ENCODE measurements around the gene AP1G2. TPM values are rescaled to one million over a fixed set of nuclear protein-coding genes. Genes with fewer than 3 reads are reported as not detected.

AP1G2 gene
- total and polyA plus RNA-seq, 2 of the 13 experiments (the other 11 are each of a cell fraction or from before 2014, with no cell fraction given), result 96.9 to 611 TPM

- TF ChIP-seq ARID4A (CRISPR knock-in tag; IDR thresholded peaks at IDR 0.05; ENCODE audit: borderline replicate concordance) (no peak), ATF7-NPFF (CRISPR knock-in tag; IDR thresholded peaks at IDR 0.05; ENCODE audit: low read depth) (no peak), ZNF350 (CRISPR knock-in tag; IDR thresholded peaks at IDR 0.05; ENCODE audit: borderline replicate concordance, low read depth) (no peak), E2F5 (CRISPR knock-in tag; conservative IDR thresholded peaks at IDR 0.05) (no peak), E2F1 (CRISPR knock-in tag; IDR thresholded peaks at IDR 0.05) (no peak), SALL1 (CRISPR knock-in tag; IDR thresholded peaks at IDR 0.05) (no peak), MLX (CRISPR knock-in tag; IDR thresholded peaks at IDR 0.05) (no peak), SIN3A (IDR thresholded peaks at IDR 0.05; ENCODE audit: borderline replicate concordance, low read depth, low read length) (no peak), RFX1 (IDR thresholded peaks at IDR 0.05) (no peak), ZFP36L1 (CRISPR knock-in tag; IDR thresholded peaks at IDR 0.05) (no peak), HOXA3 (CRISPR knock-in tag; IDR thresholded peaks at IDR 0.05) (peak; percentile 31; the same call in 1 of the 2 replicates), ZNF180 (CRISPR knock-in tag; IDR thresholded peaks at IDR 0.05; ENCODE audit: borderline replicate concordance, low read depth) (no peak), ZNF101 (CRISPR knock-in tag; IDR thresholded peaks at IDR 0.05; ENCODE audit: borderline replicate concordance, low read depth) (no peak), ZNF639 (CRISPR knock-in tag; conservative IDR thresholded peaks at IDR 0.05) (no peak), ZNF768 (CRISPR knock-in tag; IDR thresholded peaks at IDR 0.05) (no peak), WIZ (CRISPR knock-in tag; IDR thresholded peaks at IDR 0.05) (no peak), ZBTB7B (CRISPR knock-in tag; IDR thresholded peaks at IDR 0.05) (no peak), KDM6A (CRISPR knock-in tag; IDR thresholded peaks at IDR 0.05; ENCODE audit: low read depth) (no peak), ZKSCAN5 (CRISPR knock-in tag; IDR thresholded peaks at IDR 0.05) (no peak), ZBTB21 (CRISPR knock-in tag; IDR thresholded peaks at IDR 0.05) (peak; percentile 92), ATF7 (IDR thresholded peaks at IDR 0.05) (peak; percentile 25), ATF7 (CRISPR knock-in tag; IDR thresholded peaks at IDR 0.05) (no peak), ZNF282 (IDR thresholded peaks at IDR 0.05; ENCODE audit: partially characterized antibody) (peak; percentile 57)
Observed at GRCh38 chr14:23548351-23549318, 19.0 kb downstream of the AP1G2 start (continued).
